ENCODE results near the gene TAB3.

The TAB3 gene

DNA sequence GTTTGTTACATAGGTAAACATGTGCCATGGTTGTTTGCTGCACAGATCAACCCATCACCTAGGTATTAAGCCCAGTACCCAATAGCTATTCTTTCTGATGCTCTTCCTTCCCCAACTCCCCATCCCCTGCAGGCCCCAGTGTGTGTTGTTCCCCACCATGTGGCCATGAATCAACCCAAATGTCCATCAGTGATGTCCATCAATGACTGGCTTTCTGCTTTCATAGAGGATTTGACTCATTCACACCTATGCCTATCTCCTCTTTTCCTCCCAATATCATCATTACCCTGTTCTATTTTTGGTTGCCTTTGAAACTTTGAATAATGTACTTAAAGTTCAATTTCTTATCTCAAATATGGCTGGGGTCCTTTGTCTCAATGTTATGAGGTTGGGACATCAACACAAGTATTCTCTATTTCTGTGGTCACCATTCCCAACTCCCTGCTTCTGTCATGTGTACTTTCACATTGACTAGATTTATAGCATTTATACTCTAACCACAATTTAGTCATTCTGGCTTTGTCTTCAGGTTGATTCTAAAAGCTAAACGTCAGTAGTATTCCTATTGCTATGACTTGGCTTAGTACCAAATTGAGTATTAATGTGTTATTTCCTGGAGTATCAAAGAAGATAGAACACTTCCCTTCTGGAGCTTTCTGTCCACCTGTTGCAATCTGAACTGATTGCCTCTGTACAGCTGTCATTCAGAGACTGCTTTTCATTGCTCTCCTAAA is 107.2 kb downstream of the TAB3 start:
- TF ChIP-seq CTCF (IDR thresholded peaks at IDR 0.05; ENCODE audit: extremely low read depth, missing control alignments): no peak
- DNase-seq (ENCODE audit: low spot score): no peak

GRCh38 chrX:30779453-30780030 is 109.5 kb downstream of the TAB3 start:
- no peak for DNase-seq (ENCODE audit: low spot score)
- TF ChIP-seq CTCF (IDR thresholded peaks at IDR 0.05; ENCODE audit: extremely low read depth, missing control alignments): no peak

DNA sequence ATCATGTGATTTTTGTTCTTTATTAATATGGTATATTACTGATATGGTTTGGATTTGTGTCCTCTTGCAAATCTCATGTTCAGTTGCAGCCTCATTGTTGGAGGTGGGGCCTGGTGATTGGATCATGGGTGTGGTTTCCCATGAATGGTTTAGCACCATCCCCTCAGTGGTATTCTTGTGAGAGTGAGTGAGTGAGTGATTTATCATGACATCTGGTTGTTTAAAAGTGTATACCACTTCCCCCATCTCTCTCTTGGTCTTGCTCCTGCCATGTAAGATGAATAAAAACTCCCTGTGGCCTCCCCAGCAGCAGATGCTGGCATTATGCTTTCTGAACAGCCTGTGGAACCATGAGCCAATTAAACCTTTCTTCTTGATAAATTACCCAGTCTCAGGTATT is 111.5 kb downstream of the TAB3 start:
- no peak for TF ChIP-seq CTCF (IDR thresholded peaks at IDR 0.05; ENCODE audit: extremely low read depth, missing control alignments)
- no peak for DNase-seq (ENCODE audit: low spot score)
